IPS DF 6.9 (cell line): ENCODE measurements around the gene CBX5.

Source experiments
- DNase-seq: peaks from one replicate; pipeline ENCODE4 v3.0.0-alpha.2; 2013; ENCODE audit warnings: low read depth, low spot score
- H3K27ac ChIP-seq: one replicate; pipeline ENCODE4 v1.5.1; 2013; ENCODE audit warnings: low read length, control low read depth
- H3K27me3 ChIP-seq: 2 replicates; pipeline ENCODE4 v1.6.1; 2013; ENCODE audit warnings: mild to moderate bottlenecking, low read length; ENCODE audit not compliant: control insufficient read depth, insufficient read depth
- H3K36me3 ChIP-seq: 2 replicates; pipeline ENCODE4 v1.6.1; 2013; ENCODE audit warnings: low read length; ENCODE audit not compliant: control insufficient read depth, insufficient read depth
- H3K4me1 ChIP-seq: 2 replicates; pipeline ENCODE4 v1.6.1; 2013; ENCODE audit warnings: low read length; ENCODE audit not compliant: control insufficient read depth, insufficient read depth
- H3K4me3 ChIP-seq: 2 replicates; pipeline ENCODE4 v1.5.1; 2013; ENCODE audit warnings: mild to moderate bottlenecking, low read length
- H3K9me3 ChIP-seq: 2 replicates; pipeline ENCODE4 v1.6.1; 2013; ENCODE audit warnings: low read length, inconsistent platforms; ENCODE audit not compliant: control insufficient read depth, insufficient read depth
- WGBS: extraction: QIAGEN DNeasy Blood & Tissue Kit; methylation state at CpG from one replicate; pipeline ENCODE4 v1.1.7; 2013; ENCODE audit warnings: mixed read lengths, missing lambda C conversion rate; ENCODE audit not compliant: insufficient read length, insufficient coverage; 5-methylcytosine and 5-hydroxymethylcytosine counted together

CBX5 gene

GRCh38 chr12:54225666-54226065, 54.3 kb downstream of the CBX5 start:
- Histone ChIP-seq H3K27me3 (no peaks in the 10 kb centered on the region), H3K27ac (no peak overlapping the region), H3K36me3 (no peaks in the 10 kb centered on the region), H3K9me3 (no peaks in the 10 kb centered on the region), H3K4me3 (no peak overlapping the region), H3K4me1 (no peaks in the 10 kb centered on the region)
- whole genome bisulfite sequencing = no CpG with 5 or more reads among the region's 1 CpG
- DNase-seq = no peak

- DNase-seq = no peak
- Histone ChIP-seq H3K9me3 (no peaks in the 10 kb centered on the region), H3K27me3 (no peaks in the 10 kb centered on the region), H3K4me1 (no peaks in the 10 kb centered on the region), H3K4me3 (no peak overlapping the region), H3K36me3 (no peaks in the 10 kb centered on the region), H3K27ac (no peak overlapping the region)
- no CpG with 5 or more reads among the region's 1 CpG for WGBS
Measured at GRCh38 chr12:54222609-54223008, 57.3 kb downstream of the CBX5 start.

- H3K27me3 ChIP-seq = no peaks in the 10 kb centered on the region; the same call in 1 of the 2 replicates
- no peaks in the 10 kb centered on the region for H3K4me1 ChIP-seq
- no CpG with 5 or more reads among the region's 6 CpGs for WGBS
- H3K36me3 ChIP-seq = no peaks in the 10 kb centered on the region
- no peaks in the 10 kb centered on the region for H3K9me3 ChIP-seq
- H3K27ac ChIP-seq = no peak overlapping the region
- DNase-seq = no peak
- no peak overlapping the region for H3K4me3 ChIP-seq
Measured at GRCh38 chr12:54221402-54221984, 58.4 kb downstream of the CBX5 start.

- no peak overlapping the region for H3K4me3 ChIP-seq
- DNase-seq = no peak
- peaks cover 3% of the 10 kb centered on the region; the same call in 1 of the 2 replicates for H3K4me1 ChIP-seq
- H3K9me3 ChIP-seq = no peaks in the 10 kb centered on the region
- no peak overlapping the region for H3K27ac ChIP-seq
- H3K36me3 ChIP-seq = no peaks in the 10 kb centered on the region
- no CpG with 5 or more reads among the region's 7 CpGs for WGBS
- peaks cover 2% of the 10 kb centered on the region; the same call in 1 of the 2 replicates for H3K27me3 ChIP-seq
Measured at GRCh38 chr12:54220567-54220966, 59.4 kb downstream of the CBX5 start.

- H3K9me3 ChIP-seq = no peaks in the 10 kb centered on the region
- H3K27me3 ChIP-seq = peaks cover 2% of the 10 kb centered on the region; the same call in 1 of the 2 replicates
- H3K36me3 ChIP-seq = no peaks in the 10 kb centered on the region
- DNase-seq = no peak
- H3K4me1 ChIP-seq = peaks cover 3% of the 10 kb centered on the region; the same call in 1 of the 2 replicates
- WGBS = no CpG with 5 or more reads among the region's 8 CpGs
- H3K27ac ChIP-seq = no peak overlapping the region
- H3K4me3 ChIP-seq = no peak overlapping the region
Measured at GRCh38 chr12:54220092-54220557, 59.8 kb downstream of the CBX5 start.

GRCh38 chr12:54217774-54218241, 62.1 kb downstream of the CBX5 start:
- no peaks in the 10 kb centered on the region for H3K36me3 ChIP-seq
- peaks cover 2% of the 10 kb centered on the region; the same call in 1 of the 2 replicates for H3K27me3 ChIP-seq
- WGBS = no CpG with 5 or more reads among the region's 39 CpGs
- H3K9me3 ChIP-seq = no peaks in the 10 kb centered on the region
- DNase-seq = no peak
- no peak overlapping the region for H3K27ac ChIP-seq
- H3K4me1 ChIP-seq = peaks cover 3% of the 10 kb centered on the region; the same call in 1 of the 2 replicates
- H3K4me3 ChIP-seq = peak overlapping the region; percentile 21; the same call in 1 of the 2 replicates

GRCh38 chr12:54216797-54217661, 62.9 kb downstream of the CBX5 start:
- Histone ChIP-seq H3K36me3 (no peaks in the 10 kb centered on the region), H3K4me1 (peaks cover 3% of the 10 kb centered on the region; the same call in 1 of the 2 replicates), H3K27ac (no peak overlapping the region), H3K4me3 (peak overlapping the region; percentile 29; the same call in 1 of the 2 replicates), H3K9me3 (no peaks in the 10 kb centered on the region), H3K27me3 (peaks cover 2% of the 10 kb centered on the region; the same call in 1 of the 2 replicates)
- DNase-seq = no peak
- no CpG with 5 or more reads among the region's 34 CpGs for WGBS

GRCh38 chr12:54215989-54216796, 63.7 kb downstream of the CBX5 start:
- DNase-seq = no peak
- Histone ChIP-seq H3K27me3 (peaks cover 2% of the 10 kb centered on the region; the same call in 1 of the 2 replicates), H3K4me3 (no peak overlapping the region; the same call in 1 of the 2 replicates), H3K9me3 (no peaks in the 10 kb centered on the region), H3K36me3 (no peaks in the 10 kb centered on the region), H3K27ac (no peak overlapping the region), H3K4me1 (peaks cover 3% of the 10 kb centered on the region; the same call in 1 of the 2 replicates)
- WGBS = no CpG with 5 or more reads among the region's 31 CpGs

- no peaks in the 10 kb centered on the region for H3K9me3 ChIP-seq
- DNase-seq = peak; percentile 89
- no peaks in the 10 kb centered on the region for H3K36me3 ChIP-seq
- H3K27me3 ChIP-seq = peaks cover 2% of the 10 kb centered on the region; the same call in 1 of the 2 replicates
- no peak overlapping the region for H3K4me3 ChIP-seq
- H3K27ac ChIP-seq = no peak overlapping the region
- H3K4me1 ChIP-seq = peaks cover 3% of the 10 kb centered on the region; the same call in 1 of the 2 replicates
- no CpG with 5 or more reads among the region's 33 CpGs for WGBS
Measured at GRCh38 chr12:54214553-54215406, 65.1 kb downstream of the CBX5 start.
